Stimulated activated CD8-positive, alpha-beta memory T cell treated with anti-CD3 and anti-CD28 coated beads, Interleukin-4, amount 100 ng/mL, for 4 hours (primary cell): ENCODE data around the gene FSTL4.

Experiments
- DNase-seq, 2 donors: peaks; one replicate each; pipeline ENCODE4 v3.0.0-alpha.2; 2020; ENCODE audit warnings: low read depth in 2 of 2, low spot score in 1 of 2

The FSTL4 gene

DNA sequence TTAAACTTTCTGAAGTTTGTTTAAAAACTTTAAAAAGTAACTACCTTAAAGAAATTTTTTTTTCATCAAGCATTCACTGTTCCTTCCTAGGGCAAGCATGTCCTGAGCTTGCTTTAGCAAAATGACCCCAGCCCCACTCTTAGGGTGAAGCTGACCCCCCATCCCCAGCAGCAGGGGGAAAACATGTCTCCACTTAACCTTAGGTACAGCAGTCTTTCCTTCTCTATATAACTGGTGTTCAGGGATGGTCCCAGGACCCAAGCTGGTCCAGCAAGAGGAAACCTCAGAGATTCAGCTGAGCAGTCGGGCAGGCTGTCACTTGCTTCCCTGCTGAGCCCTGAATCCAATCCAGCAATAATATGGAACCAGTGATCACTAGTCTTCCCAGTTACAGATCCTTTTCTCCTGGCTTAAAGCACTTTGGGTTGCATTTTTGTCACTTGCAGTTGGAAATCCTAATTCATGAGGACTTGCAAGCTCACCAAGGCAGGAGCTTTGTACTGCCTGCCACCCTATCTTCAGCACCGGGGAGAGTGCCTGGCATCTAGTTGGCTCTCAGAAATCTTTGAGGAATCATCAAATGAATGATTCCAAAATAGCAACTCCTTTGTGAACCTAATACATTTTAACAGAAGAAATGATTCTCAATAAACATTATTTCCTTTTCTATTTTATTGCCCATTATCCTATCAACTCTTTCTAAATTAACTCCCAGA lies 91.2 kb downstream of the FSTL4 start:
- DNase-seq, result no peak

DNA sequence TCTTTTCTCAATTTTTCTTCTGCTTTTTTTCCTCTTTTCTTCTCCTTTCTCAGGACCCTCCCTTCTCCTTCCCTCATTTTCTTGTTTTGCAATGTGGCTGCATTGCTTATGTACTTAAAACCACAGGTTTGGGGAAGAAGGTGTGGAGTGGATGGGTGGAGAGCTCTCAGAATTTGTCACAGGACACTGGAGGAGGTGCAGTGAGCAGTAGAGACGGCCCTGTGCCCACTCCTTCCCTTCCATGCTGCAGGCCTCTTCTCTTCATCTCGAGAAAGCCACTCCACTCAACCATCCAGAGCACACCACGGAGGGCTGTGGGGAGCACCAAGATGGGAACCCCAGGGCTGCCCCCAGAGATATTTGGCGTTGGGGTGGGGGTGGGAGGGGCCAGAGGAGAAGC lies 92.3 kb downstream of the FSTL4 start:
- no peak for DNase-seq

DNA sequence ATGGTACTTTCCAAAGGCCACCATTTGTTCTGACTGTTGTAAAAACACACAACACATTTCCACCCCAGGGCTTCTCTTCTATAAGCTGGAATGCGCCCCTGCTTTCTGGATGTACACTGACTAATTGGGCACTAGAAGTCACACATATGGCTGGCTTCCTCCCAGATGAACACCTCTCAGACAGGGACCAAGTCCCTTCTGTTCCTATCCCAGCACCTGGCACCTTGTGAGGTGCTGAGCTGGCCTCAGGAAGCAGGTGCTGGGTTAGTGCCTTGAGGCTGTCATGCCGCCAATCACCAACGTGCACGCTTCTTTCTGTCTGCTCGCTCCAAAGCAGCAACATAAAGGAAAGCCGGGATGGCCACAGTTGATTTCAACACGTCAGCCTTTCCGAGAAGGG lies 93.2 kb downstream of the FSTL4 start:
- DNase-seq, result no peak

DNA sequence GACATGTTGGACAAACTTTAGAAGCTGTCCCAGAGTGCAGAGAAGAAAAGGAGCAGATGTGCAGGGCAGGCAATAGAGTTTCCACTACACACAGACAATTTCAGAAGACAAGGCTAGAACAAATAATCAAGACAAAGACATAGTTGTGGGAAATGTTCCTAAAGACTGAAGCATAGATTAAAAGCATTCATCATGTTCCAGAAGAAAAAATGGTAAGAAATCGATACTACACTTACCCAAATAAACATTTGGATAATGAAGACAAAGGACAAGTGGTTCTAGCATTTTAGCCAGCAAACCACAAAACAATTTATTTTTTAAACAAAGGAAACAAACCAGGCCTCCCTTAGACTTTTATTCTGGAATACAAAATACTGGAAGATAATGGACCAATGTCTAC lies 97.9 kb downstream of the FSTL4 start:
- no peak for DNase-seq

DNA sequence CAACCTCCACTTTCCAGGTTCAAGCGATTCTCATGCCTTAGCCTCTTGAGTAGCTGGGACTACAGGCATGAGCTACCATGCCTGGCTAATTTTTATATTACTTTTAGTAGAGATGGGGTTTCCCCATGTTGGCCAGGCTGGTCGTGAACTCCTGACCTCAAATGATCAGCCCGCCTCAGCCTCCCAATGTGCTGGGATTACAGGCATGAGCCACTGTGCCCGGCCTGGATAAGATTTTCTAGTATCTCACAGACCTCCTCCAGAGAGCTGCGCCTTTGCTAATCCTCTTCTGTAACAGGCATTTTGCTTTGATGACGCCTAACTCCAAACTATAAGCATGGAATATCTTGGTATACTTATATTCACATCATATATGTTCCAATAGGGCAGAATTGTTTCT lies 99.4 kb downstream of the FSTL4 start:
- DNase-seq, result no peak

DNA sequence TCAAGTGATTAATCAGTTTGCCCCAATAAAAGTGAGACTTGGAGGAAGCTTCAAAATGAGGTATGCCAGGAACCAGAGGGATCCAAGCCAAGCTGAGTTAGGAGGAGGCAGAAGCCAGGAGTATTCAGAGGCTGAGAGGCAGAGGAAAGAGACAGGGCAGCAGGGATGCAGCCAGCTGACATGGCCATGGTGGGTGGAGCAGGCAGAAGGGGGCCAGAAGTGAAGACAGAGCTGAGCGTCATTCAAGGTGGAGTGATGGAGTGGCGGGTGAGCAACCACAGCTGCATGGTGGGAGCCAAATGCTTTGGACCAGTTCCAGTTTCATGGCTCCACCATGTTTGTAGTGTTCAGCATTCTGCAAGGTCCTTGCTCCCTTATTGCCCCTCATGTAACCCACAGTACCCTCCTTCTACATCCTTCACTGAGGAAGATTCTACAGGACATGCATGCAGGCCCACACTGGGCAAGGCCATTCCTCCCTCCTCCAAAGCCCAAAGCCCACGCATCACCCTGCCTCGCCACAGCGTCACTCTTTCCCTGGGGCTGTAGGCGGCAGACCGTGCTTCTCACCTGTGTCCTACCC lies 100.6 kb downstream of the FSTL4 start:
- DNase-seq, result no peak

DNA sequence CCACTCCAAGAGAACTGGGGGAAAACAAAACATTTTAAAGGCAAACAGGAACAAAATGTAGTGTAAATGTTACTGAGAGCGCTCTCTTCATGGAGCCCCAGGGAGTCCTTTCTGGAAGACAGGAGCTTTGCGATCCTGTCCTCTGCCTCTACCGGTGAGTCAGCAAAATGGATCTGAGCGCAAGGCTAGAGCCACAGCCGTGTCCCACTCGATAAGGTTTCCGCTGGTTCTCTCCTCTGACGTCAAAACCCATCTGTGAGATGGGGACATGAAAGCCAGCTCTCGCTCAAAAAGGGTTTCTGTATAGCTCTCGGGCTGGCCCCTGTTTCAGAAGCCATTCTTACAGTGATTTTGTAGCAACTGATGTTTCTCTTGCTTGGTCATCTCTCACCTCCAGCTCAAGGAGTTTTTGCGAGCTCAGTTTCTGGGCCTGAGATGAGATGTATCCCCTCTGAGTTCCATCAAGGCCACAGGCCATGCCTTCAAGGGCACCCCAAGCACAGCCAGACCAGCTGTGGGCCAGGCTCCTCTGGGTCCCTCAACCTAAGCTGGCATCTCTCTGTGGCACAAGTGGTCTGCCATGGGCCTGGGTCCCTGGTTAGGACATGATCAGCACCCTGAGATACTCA lies 101.6 kb downstream of the FSTL4 start:
- DNase-seq, result no peak

DNA sequence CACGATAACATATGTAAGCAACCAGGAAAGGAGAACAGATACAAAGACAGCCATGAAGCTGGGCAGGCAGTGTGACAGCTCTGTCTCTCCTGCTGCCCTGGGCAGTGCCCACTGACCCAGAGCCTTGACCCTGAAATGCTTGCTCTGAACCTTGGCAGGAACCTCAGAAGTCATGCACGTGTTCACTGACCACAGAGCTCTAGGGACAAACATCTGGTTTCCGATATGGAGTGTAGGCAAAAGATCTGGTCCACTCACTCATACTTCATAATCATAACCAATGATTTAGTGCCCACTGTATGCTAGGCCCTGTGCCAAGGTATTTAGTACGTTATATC lies 102.6 kb downstream of the FSTL4 start:
- DNase-seq, result no peak

DNA sequence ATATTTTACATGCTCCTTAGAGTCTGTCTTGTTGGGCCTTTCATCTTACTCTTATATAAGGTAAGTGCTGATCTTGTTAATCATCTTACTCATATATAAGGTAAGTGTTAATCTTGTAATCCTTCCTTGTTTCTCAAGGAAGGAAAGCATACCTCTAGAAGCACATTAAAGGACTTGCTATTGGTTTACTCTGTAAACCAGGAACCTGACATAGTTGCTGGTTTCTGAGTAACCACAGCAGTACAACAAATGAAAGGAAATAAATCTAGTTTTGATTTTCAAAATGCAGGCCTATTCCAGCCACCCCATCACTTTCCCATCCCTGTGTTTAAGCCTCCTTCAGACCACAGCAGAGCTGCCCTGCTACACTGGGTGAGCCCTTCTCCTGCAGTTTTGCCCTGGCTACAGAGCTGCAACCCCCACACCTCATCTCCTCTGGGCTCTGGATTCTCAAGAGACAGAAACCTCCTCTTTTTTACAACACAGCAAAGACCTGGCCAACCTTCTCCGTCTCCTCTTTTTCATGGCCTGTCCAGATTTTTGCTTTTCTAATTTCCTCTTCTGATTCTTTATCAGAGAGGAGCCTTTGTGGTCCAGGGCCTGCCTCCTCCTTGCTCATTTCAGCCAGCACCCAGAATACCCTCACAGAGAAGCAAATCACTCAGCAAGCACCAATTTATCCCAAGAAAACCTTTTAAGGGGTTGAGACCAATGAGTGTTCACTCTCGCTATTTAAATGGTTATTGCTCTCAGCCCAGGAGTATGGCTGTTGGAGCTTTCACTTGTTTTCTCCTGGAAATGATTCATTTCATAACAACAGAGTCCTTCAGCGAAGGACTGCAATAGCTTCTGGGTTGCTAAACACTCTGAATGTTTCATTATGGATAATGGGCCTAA lies 103.2 kb downstream of the FSTL4 start:
- no peak for DNase-seq

DNA sequence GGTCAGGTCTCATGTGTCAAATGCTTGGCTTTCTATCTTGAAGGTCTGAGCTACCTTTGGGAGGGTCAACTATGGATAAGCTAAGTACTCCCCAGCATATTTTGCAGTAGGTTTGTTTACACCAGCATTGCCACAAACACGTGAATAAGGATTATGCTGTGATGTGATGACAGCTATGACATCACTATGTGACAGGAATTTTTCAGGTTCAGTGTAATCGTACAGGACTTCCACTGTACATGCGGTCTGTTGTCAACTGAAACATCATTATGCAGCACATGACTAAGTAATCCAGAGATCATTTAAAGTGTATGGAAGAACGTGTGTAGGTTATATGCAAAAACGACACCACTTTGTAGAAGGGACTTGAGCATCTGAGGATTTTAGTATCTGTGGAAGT lies 104.0 kb downstream of the FSTL4 start:
- no peak for DNase-seq

DNA sequence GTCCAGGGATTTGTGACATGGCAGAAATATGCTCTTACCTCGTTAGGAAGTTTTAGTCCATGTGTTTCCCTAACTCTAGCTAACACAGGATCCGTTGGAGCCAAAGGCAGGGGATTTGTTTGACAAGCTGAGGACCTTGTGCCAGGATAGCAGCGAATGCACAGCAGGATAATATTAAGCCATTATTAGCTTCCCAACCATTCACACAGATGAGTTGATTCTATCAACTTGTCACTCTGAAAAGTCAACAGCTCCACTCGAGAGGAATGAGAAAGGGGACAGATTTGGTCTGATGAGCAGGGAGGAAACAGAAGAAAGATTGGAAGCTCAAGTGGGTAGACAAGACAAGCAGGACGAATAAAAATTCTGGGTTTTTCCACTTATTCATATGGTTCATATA lies 106.2 kb downstream of the FSTL4 start:
- no peak for DNase-seq

DNA sequence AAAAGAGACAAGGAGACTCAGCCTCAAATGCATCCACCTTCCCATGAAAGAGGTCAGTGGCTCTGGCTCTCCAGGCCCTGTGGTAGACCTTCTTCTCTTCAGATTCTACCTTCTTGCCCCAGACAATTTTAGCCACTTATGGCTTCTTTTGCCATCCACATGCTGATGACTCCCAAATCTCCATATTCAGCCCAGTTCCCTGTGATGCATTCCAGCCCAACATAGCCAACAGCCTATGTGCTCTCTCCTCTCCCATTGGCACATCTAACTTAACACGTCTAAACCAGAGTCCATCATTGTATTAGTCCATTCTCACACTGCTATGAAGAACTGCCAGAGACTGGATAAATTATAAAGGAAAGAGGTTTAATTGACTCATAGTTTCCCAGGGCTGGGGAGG lies 108.8 kb downstream of the FSTL4 start:
- DNase-seq, result no peak

DNA sequence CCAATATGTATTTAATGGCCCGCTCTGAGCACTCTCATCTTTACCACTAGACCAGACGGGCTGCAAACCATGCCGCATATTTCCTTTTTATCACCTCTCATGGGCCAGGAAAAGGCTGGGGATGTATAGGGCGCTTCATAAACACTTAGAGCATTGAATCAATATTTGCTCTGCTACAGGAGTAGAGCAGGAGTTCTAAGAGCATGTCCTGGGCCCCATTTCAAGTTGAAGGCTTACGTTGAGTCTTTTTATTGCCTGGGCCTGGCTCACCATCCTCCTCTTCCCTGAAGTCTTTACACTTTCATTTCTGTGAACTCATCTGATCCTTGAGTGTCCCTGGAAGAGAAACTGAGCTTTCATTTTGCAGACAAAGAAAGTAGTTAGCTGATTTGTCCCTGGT lies 112.4 kb downstream of the FSTL4 start:
- no peak for DNase-seq

DNA sequence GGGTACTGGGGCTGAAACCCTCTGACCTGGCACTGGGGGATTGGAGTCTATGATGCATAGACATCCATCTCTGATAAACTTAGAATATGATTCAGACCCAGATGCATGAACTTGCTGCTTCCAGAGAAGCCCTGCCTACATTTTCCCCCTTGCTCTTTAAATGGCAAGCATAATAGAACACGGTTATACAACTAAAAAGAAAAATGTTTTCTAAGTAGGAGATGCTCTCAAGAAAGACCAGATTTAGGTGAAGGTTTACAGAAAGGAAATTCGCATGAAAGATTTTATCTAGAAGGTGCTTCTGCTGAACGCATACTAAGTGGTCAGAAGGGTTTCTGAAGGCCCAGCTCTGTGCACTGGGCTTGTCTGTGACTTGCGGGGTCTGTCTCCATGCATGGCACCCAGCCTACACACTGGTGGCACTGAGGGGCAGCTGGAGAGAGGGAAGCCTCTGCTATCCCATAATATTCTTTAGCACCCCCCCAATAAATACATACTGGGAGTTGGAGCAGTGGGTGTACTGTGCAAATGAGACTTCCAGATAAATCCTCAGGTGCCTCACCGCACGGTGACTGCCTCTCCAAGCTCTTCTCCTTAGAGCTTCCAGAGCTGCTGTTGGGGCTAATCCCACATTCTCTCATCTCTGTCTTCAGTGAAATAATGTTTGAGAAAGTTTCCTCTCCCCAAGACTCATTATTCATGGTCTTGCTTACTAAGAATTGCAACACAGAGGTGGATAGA lies 114.6 kb downstream of the FSTL4 start:
- DNase-seq, result no peak

DNA sequence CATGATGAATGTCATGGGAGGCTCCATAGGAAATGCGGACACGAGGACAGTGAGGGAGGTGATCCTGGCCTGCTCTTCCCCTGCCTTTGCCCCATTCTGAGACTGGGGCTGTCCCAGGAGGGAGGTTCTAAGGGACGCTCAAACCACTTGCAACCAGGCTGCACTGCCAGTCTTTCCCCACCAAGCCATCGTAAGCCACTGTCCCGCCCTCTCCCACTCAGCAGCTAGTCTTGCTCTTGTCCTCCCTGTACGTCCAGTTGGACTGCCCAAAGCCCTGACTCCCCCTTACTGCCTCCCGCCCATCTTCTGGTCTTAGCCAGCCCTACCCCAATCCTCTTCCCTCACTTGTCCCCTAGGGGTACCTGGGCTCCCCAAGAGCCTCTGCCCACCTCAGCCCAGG lies 115.7 kb downstream of the FSTL4 start:
- no peak for DNase-seq

DNA sequence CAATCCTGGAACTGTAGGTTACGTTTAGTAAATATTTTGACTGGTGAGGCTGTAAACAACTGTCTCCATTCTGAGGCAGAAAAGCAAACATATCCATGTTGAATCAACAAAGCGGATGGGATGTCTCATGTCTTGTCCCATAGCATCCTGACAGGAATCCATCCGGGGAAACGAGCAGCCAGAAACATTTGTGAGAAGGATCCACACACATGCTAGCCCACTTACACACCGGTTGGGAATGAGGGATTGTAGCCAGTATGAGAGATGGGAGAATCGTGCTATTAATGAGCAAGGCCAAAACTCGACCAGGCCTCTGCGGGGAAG lies 117.5 kb downstream of the FSTL4 start:
- DNase-seq, result no peak

DNA sequence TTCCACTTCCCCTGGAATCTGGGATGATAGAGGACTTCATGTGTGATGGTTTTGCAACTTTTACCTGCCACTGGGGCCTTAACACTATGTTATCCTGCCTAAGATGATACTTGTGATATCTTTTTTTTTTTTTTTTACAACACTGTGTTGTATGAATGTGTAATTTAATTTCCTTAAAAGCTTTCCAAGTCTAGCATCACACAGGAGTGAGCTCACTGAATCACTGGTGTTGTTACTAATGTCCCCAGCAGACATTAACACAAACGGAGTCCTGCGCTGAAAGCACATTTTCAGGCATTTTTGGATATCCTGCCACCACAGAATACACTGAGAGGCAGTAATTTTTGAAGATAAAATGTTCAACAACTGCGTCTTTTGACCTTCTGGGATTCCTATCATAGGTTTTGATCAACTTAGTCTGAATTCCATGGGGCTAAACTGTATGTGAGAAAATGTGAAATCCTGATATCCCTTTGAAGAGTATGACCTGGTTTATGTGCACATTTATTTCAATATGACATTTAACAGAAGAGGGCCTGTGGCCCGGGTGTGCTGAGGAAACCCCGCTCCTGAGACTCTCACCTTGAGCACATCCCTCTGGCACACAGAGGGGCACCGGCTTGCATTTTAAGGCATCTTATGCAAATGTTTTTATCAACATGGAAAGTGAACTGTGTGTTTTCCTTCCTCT lies 118.0 kb downstream of the FSTL4 start:
- DNase-seq, result no peak

DNA sequence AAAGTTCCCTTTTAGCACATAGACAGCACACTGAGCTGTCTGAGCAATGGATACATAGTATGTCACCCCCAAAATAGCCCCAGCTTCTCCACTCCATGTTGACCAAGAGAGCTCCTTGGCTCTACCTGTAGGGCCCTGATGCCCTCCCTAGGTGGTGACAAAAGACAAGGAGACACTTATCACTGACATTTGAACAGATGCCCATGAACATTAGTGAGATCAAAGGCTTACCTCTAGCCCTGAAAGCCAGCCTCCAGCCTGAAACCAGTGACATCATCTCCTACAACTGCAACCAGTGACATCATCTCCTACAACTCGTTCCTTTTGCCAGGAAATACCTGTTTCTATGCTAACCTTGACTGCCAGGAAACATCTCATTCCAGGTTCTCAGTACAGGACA lies 122.7 kb downstream of the FSTL4 start:
- DNase-seq, result no peak

DNA sequence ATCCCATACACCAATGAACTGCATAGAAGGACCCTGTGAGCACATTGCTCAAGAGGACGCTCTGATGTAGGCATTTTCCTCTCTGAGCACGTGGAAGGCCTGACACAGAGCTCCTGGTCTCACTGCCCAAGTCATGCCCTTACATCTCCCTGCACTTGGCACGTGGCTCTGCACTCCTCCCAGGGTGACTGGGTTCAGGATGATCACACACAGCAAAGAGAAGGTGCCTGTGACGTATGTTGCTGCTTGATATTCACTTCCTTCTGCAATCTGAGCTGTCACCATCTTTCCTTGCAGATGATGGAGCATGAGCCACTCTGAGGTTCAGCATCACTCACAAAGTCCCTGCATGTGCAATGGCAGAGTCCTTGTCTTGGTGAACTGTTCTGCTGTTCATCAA lies 125.2 kb downstream of the FSTL4 start:
- DNase-seq, result no peak

DNA sequence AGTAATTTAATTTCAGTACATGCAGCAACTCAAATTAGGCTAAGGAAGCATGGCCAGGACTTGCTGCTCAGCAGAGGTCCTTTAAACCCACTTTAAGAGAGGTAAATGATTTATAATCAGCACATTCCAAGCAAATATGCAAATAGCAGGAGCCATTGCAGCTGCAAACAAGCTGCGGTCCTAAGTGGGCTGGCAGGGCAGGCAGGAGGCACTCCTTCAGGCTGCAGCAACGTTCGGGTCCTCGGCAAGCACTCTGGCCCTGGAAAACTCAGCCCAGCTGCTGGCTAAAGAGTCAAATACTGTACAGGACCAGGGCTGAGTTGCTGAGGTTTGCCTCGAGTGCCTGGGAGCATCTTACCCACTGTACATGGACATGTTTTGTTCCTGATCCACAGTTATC lies 126.9 kb downstream of the FSTL4 start:
- no peak for DNase-seq
